ENCODE results near the gene EXOC6B. TPM values are rescaled to one million over a fixed set of nuclear protein-coding genes. Genes with fewer than 3 reads are reported as not detected.

EXOC6B gene
- total RNA-seq, 2 donors from 2014 or later = 21.3 to 28.8 TPM

DNA sequence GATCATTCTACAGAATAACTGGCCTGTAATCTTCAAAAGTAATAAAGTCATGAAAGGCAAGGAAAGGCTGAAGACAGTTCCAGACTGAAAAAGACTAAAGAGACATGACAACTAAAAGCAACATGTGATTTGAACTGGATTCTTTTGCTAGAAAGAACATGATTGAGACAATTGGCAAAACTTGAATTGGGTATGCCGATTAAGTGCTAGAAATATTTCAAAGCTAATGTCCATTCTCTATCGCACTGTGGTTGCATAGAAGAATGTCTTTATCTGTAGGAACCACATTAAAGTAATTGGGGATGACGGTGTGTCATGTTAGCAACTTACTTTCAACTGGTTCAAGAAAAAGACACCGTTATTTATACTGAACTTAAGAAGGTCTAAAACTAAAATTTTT lies 98.5 kb downstream of the EXOC6B start:
- H3K9me3 ChIP-seq = no peaks in the 10 kb centered on the region
- intact Hi-C loops (cut with DNase I) = no loop called here
- H3K36me3 ChIP-seq = no peaks in the 10 kb centered on the region
- TF ChIP-seq, protein P1, sequence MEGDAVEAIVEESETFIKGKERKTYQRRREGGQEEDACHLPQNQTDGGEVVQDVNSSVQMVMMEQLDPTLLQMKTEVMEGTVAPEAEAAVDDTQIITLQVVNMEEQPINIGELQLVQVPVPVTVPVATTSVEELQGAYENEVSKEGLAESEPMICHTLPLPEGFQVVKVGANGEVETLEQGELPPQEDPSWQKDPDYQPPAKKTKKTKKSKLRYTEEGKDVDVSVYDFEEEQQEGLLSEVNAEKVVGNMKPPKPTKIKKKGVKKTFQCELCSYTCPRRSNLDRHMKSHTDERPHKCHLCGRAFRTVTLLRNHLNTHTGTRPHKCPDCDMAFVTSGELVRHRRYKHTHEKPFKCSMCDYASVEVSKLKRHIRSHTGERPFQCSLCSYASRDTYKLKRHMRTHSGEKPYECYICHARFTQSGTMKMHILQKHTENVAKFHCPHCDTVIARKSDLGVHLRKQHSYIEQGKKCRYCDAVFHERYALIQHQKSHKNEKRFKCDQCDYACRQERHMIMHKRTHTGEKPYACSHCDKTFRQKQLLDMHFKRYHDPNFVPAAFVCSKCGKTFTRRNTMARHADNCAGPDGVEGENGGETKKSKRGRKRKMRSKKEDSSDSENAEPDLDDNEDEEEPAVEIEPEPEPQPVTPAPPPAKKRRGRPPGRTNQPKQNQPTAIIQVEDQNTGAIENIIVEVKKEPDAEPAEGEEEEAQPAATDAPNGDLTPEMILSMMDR (IDR thresholded peaks at IDR 0.05) = no peak
- DNase-seq = no peak
- H3K4me1 ChIP-seq = no peaks in the 10 kb centered on the region
- no peaks in the 10 kb centered on the region for H3K27me3 ChIP-seq
- H3K4me3 ChIP-seq = no peak overlapping the region
- H3K27ac ChIP-seq = no peak overlapping the region
- H3K9ac ChIP-seq (ENCODE audit: low read depth in 2 of 2, low read length in 2 of 2) = no peak overlapping the region

DNA sequence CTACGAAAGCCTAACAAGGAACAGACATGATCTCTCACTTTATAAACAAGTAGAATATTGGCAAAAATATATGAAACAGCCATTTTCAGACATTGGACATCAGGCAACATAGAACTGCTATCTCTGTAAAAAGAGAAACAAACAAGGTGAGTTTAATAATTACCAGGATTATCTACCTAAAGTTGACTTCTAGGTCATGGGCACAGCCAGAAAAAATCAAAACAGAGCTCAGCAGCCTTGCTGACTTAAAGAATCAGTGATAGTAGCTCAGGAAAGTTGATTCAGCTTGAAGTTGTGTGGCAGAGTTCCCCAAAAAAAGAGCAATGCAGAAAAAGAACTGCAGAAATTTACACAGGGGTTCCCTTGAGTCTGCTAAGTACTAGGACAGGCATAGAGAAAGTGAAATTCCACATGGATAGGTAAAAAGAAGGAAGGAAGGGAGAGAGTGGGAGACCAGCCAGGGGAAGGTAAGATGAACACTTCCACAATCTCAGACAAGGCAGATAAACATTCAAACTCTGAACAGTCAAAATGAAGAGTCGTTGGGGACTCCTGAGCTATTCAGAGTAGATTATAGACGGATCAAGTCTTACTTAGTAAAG lies 102.0 kb downstream of the EXOC6B start:
- H3K9ac ChIP-seq (ENCODE audit: low read depth in 2 of 2, low read length in 2 of 2) = no peak overlapping the region
- intact Hi-C loops (cut with DNase I) = no loop called here
- no peak for DNase-seq

GRCh38 chr2:72722492-72723070 lies 103.3 kb downstream of the EXOC6B start:
- H3K9ac ChIP-seq (ENCODE audit: low read depth in 2 of 2, low read length in 2 of 2) = no peak overlapping the region
- no peak for DNase-seq
- TF ChIP-seq, protein P1 (IDR thresholded peaks at IDR 0.05) = no peak
- no peaks in the 10 kb centered on the region for H3K4me1 ChIP-seq
- intact Hi-C loops (cut with DNase I) = no loop called here
- no peak overlapping the region for H3K27ac ChIP-seq
- no peaks in the 10 kb centered on the region for H3K27me3 ChIP-seq
- H3K36me3 ChIP-seq = no peaks in the 10 kb centered on the region
- H3K4me3 ChIP-seq = no peak overlapping the region
- no peaks in the 10 kb centered on the region for H3K9me3 ChIP-seq

More for the DNA sequence above, 102.0 kb downstream of the EXOC6B start:
- Histone ChIP-seq H3K27me3 (no peaks in the 10 kb centered on the region), H3K27ac (no peak overlapping the region), H3K4me3 (no peak overlapping the region), H3K4me1 (no peaks in the 10 kb centered on the region), H3K36me3 (no peaks in the 10 kb centered on the region), H3K9me3 (no peaks in the 10 kb centered on the region)
- TF ChIP-seq, protein P1 (IDR thresholded peaks at IDR 0.05) = no peak

GRCh38 chr2:72719416-72719815 lies 106.4 kb downstream of the EXOC6B start:
- H3K9me3 ChIP-seq = no peaks in the 10 kb centered on the region
- H3K4me3 ChIP-seq = no peak overlapping the region
- intact Hi-C loops (cut with DNase I) = no loop called here
- no peak overlapping the region for H3K27ac ChIP-seq
- no peak for DNase-seq
- H3K27me3 ChIP-seq = no peaks in the 10 kb centered on the region
- TF ChIP-seq, protein P1 (IDR thresholded peaks at IDR 0.05) = no peak
- no peaks in the 10 kb centered on the region for H3K36me3 ChIP-seq
- no peak overlapping the region for H3K9ac ChIP-seq (ENCODE audit: low read depth in 2 of 2, low read length in 2 of 2)
- H3K4me1 ChIP-seq = no peaks in the 10 kb centered on the region

DNA sequence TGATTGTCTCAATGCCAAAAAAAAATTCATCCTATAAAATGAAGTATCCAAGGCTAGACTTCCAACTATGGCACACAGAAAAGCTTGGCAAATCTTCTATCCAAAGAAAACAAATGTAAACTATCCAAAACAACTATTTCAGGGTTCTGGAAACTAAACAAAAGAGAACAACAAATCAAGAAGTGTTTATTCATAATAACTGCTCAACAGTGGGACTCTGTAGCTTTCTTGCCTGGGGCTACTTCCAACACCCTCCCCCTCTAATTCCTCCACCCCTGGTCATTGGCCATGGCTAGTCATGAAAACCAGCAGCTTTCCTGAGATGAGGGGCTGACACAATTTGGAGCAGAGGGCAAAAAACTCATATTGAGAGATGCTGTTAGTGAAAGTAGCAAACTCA lies 107.0 kb downstream of the EXOC6B start:
- H3K36me3 ChIP-seq = no peaks in the 10 kb centered on the region
- TF ChIP-seq, protein P1 (IDR thresholded peaks at IDR 0.05) = no peak
- no peak overlapping the region for H3K27ac ChIP-seq
- H3K9ac ChIP-seq (ENCODE audit: low read depth in 2 of 2, low read length in 2 of 2) = no peak overlapping the region
- H3K9me3 ChIP-seq = no peaks in the 10 kb centered on the region
- no peak overlapping the region for H3K4me3 ChIP-seq
- H3K4me1 ChIP-seq = no peaks in the 10 kb centered on the region
- intact Hi-C loops (cut with DNase I) = no loop called here
- H3K27me3 ChIP-seq = no peaks in the 10 kb centered on the region
- DNase-seq = no peak
